Measurements from ENCODE around the gene TAX1BP3.

The TAX1BP3 gene

GRCh38 chr17:3635474-3636153 is 32.8 kb downstream of the TAX1BP3 start (continued):
- TF ChIP-seq ZFP69B (tag by site-specific recombination; IDR thresholded peaks at IDR 0.05) (no peak), ZNF214 (tag by site-specific recombination; IDR thresholded peaks at IDR 0.05; ENCODE audit: borderline replicate concordance) (no peak), ZNF600 (tag by site-specific recombination; IDR thresholded peaks at IDR 0.05) (peak; percentile 31; the same call in 1 of the 2 replicates), ZNF37A (tag by site-specific recombination; IDR thresholded peaks at IDR 0.05) (no peak), ZNF707 (tag by site-specific recombination; IDR thresholded peaks at IDR 0.05) (no peak), ZNF449 (tag by site-specific recombination; IDR thresholded peaks at IDR 0.05) (no peak), PATZ1 (tag by site-specific recombination; IDR thresholded peaks at IDR 0.05) (peak; percentile 35; the same call in 1 of the 2 replicates), ZNF280C (tag by site-specific recombination; IDR thresholded peaks at IDR 0.05) (no peak), YY1 (tag by site-specific recombination; IDR thresholded peaks at IDR 0.05) (peak; percentile 40; the same call in 1 of the 2 replicates), ZNF747 (tag by site-specific recombination; IDR thresholded peaks at IDR 0.05) (no peak), PRDM1 (tag by site-specific recombination; IDR thresholded peaks at IDR 0.05) (no peak), ZNF16 (tag by site-specific recombination; IDR thresholded peaks at IDR 0.05; ENCODE audit: low read depth) (no peak), ZFP37 (tag by site-specific recombination; IDR thresholded peaks at IDR 0.05) (no peak), ZNF350 (tag by site-specific recombination; IDR thresholded peaks at IDR 0.05) (no peak), MZF1 (tag by site-specific recombination; IDR thresholded peaks at IDR 0.05; ENCODE audit: borderline replicate concordance) (no peak), ZBTB44 (tag by site-specific recombination; IDR thresholded peaks at IDR 0.05) (no peak), ZBTB8A (tag by site-specific recombination; IDR thresholded peaks at IDR 0.05) (no peak), ZEB2 (tag by site-specific recombination; IDR thresholded peaks at IDR 0.05) (0 out of 2 replicates have a peak, but pooled peaks have one; percentile 14), ELK4 (IDR thresholded peaks at IDR 0.05; ENCODE audit: borderline replicate concordance, low read depth, low read length) (no peak), KLF17 (tag by site-specific recombination; IDR thresholded peaks at IDR 0.05) (peak; percentile 30; the same call in 1 of the 2 replicates), EGR2 (tag by site-specific recombination; IDR thresholded peaks at IDR 0.05; ENCODE audit: low read depth) (no peak), ZNF148 (tag by site-specific recombination; IDR thresholded peaks at IDR 0.05; ENCODE audit: borderline replicate concordance) (no peak), ZNF501 (tag by site-specific recombination; IDR thresholded peaks at IDR 0.05) (peak; percentile 57; the same call in 1 of the 2 replicates), INSM2 (tag by site-specific recombination; IDR thresholded peaks at IDR 0.05) (no peak), ZNF670 (tag by site-specific recombination; IDR thresholded peaks at IDR 0.05; ENCODE audit: low read depth) (no peak)

Data from HEK293 (cell line).